Activated CD4-positive, alpha-beta T cell treated with anti-CD3 and anti-CD28 coated beads for 1 hour (primary cell): ENCODE measurements around the gene SDR42E1.
"Not testable (repeated sequence)": the region's sequence is repeated elsewhere in the genome, so short reads cannot be mapped to it uniquely, and the experiment has no call there.

Experiments
- DNase-seq: peaks from one replicate; pipeline ENCODE4 v3.0.0-alpha.2; 2020

SDR42E1 gene

DNA sequence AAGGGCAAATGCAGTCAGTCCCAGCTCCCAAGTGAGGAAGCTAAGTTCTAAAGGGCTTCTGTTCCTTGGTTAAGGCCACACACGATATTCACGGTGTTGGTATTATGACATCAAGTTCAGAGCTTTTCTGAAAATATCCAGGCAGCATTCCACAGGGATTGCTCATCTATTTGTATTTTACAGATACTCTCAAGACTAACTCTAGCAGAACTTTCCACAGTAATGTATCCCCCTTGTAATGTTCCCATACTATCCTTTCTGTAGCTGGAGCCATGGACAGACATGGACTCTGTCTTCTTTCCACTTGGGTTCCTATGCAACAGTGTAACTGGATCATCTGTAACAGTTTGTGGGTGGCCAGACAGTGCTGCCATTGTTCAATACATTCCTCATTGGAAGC lies 13.5 kb downstream of the SDR42E1 start:
- DNase-seq = no peak

DNA sequence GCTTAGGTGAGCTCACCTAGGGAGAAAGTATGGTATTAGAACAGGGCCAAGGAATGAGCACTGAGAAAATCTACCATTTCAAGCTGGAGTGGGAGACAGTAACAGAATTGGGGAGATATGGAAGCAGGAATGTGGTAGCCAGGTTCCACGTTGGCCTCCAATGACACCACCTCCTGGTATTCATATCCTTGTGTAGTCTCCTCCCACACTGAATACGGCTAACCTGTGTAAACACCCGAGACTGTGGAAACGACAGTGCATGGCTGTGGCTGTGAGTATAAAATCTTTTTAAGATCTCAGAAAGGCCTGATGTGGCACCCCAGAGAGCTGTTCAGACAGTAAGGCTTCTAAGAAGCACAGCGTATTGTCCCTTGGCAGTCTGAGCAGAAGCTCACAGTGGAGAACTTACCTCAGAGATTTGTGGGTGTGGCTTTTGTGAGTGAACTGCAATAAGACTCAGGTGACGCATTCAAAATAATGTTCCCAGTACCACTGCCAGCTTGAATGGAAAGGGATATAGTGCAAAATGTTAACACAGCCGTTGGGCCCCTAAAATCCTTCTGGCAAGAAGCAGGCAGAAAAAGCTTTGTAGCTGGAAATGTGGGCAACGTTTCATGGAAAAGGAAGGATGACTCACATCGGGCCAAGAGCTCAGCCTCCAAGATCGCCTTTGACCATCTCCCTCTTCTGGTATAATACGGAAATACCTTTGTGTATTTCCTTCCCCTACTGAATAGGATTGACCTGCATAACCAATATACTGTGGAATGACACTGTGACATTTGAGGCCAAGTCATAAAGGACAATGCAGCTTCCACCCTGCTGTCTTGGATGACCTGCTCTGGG lies 14.4 kb downstream of the SDR42E1 start:
- no peak for DNase-seq

DNA sequence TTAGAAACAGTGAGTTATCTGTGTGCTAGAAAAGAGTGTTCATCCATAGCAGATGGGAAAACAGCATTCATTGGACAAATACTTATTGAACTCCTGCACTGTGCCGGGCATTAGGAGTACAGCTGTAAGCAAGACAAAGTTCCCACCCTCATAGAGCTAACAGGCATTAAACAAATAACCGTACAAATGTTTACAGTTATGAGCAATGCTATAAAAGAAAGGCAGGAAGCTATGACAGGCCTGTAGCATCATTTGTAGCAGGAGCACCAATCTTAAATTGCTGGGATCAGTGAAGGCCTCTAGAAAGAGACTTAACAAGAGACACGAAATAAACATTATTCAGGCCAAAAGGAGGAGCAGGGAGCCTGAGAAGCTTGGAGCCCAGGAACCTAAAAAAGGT lies 15.6 kb downstream of the SDR42E1 start:
- DNase-seq = no peak

DNA sequence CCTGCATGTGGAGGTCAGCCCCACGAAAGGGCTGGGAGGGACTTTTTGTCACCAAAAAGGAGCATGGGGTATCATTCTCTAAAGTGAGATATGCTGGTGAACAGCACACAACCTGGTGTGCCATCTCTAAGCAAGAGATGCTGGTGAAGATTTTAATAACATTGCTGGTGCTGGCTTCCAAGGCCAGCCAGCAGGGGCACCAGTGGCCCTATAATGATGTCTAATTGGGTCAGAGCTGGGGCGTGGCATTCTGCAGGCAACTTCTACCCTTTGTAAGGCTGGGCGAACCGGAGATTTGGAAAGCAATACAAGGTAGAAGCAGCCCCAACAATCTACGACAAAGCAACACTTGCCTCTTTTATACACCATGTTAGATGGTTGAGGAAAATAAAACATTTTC lies 16.8 kb downstream of the SDR42E1 start:
- DNase-seq = no peak

DNA sequence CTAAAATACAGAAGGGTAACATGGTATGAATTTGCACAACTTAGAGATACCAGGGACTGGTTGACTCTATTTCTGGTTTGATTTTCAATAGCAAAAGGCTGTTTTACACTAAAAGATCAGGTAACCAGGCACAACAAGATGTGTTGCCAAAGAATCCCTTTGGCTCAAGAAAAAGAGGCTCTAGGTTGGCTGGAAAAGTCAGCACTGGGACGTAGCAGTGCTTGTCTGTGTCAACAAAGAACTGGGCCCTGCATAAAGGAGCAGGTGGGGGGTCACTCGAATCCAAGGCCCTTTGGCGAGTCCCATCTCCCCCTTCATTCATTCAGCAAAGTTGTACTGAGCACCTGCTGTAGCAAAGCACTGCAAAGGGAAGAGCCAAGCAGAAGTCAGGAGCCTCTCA lies 18.4 kb downstream of the SDR42E1 start:
- DNase-seq = no peak

DNA sequence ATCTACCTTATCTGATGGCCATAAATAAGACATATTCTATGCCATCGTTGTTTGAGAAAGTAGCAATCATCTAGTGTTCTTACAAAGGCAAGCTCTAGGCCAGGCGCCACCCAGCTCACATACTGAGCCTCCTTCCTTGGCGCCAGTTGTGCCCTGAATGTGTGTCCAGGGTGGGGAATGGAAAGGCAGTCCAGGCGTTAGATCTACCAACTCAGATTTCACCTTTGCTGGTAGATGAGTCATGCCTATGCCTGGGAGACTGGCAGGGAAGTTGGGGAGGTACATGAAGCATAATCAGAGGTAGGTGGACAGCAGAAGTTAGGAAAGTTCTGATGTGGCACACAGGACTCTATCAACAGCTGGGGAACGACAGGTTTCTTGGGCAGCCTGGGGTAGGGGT lies 23.6 kb downstream of the SDR42E1 start:
- DNase-seq = no peak

DNA sequence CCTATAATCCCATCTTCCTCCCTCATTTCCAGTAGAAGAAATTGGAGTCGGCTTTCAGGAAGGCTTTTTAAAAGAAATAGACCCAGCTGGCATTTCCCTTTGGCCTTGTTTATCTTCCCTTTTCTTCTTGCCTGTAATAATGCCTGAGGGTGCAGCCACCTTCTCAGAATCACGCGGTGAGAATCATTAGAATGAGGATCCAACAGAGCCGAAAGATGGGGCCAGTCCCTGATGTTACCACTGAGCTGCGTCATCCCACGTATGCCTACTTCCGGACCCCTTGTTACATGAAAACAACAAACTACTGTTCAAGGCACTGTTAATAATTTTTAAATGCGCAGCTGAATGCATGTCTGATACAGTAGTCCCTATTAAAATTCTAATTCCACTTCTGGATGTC lies 24.1 kb downstream of the SDR42E1 start:
- no peak for DNase-seq

DNA sequence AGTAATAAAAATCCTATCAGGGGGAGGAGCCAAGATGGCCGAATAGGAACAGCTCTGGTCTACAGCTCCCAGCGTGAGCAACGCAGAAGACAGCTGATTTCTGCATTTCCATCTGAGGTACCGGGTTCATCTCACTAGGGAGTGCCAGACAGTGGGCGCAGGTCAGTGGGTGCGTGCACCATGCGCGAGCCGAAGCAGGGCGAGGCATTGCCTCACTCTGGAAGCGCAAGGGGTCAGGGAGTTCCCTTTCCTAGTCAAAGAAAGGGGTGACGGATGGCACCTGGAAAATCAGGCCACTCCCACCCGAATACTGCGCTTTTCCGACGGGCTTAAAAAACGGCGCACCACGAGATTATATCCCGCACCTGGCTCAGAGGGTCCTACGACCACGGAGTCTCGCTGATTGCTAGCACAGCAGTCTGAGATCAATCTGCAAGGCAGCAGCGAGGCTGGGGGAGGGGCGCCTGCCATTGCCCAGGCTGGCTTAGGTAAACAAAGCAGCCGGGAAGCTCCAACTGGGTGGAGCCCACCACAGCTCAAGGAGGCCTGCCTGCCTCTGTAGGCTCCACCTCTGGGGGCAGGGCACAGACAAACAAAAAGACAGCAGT lies 33.8 kb downstream of the SDR42E1 start:
- DNase-seq = not testable (repeated sequence)

DNA sequence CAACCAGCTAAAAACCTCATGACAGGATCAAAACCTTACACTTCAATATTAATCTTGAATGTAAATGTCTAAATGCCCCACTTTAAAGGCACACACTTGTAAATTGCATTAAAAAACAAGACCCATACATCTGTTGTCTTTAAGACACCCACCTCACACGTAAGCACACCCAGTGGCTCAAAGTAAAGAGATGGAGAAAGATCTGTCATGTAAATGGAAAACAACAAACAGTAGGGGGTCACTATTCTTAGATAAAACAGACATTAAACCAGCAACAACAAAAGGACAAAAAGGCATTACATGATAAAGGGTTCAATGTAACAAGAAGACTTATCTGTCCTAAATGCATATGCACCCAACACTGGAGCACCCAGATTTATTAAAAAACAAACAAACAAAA lies 35.6 kb downstream of the SDR42E1 start:
- no peak for DNase-seq

DNA sequence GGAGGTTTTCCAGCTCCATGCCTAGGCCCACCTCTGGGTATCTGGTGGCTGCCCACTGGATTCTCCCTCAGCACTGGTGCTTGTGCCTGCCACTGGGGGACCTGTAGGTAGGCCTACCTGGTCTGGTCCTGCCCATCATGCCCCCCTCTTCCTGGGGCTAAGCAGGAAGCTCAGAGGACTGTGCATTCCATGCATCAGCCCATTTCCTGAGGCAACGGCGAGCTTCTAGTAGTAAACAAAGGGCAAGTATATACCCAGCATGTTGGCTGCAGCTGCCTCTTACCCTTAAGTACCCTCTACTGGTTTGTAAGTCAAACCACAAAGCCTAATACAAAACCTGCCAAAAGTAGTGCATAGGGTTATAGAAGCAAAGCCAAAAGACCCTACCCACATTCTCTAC lies 37.5 kb downstream of the SDR42E1 start:
- no peak for DNase-seq

DNA sequence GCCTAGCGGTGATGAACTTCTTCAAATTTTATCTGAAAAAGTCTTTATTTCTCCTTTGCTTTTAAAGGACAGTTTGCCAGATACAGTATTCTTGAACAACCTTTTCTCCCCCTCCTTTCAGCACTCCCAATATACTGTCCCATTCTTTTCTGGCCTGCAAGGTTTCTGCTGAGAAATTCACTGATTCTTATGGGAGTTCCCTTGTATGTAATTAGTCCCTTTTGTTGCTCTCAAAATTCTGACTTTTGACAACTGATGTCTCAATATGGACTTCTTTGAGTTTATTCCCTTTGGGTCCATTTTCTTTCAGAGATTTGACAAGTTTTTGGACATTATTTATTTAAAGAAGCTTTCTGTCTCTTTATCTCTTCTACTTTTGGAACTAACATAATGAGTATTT lies 39.4 kb downstream of the SDR42E1 start:
- no peak for DNase-seq

DNA sequence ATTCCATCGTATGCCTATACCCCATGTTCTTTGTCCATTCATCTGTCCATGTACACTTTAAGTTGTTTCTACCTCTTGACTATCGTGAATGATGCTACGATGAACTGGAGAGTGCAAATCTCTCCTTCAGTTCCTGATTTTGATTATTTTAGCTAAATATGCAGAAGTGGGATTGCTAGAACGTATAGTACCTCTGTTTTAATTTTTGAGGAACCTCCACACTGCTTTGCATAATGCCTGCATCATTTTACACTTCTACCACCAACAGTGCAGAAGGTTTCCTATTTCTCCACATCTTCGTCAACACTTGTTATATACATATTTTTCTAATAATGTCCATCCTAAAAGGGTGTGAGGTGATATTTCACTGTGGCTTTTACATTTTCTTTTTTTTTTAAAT lies 43.9 kb downstream of the SDR42E1 start:
- DNase-seq = no peak

DNA sequence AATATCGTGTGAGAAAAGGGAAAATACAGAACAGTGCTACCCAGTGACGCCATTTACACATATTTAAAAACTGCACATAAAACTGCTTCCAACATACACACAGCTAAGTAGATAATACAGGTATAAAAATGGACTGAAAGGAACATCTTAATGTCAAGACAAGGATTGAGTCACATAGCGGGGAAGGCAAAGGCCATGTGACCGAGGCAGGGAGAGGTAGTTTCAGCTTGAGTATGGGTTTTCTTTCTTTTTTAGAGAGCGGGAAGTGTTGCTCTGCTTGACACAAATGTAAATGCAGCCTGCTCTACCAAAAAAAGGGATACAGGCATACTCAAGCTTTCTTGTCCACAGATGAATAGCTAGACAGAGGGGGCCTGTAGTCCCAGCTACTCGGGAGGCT lies 46.5 kb downstream of the SDR42E1 start:
- no peak for DNase-seq

DNA sequence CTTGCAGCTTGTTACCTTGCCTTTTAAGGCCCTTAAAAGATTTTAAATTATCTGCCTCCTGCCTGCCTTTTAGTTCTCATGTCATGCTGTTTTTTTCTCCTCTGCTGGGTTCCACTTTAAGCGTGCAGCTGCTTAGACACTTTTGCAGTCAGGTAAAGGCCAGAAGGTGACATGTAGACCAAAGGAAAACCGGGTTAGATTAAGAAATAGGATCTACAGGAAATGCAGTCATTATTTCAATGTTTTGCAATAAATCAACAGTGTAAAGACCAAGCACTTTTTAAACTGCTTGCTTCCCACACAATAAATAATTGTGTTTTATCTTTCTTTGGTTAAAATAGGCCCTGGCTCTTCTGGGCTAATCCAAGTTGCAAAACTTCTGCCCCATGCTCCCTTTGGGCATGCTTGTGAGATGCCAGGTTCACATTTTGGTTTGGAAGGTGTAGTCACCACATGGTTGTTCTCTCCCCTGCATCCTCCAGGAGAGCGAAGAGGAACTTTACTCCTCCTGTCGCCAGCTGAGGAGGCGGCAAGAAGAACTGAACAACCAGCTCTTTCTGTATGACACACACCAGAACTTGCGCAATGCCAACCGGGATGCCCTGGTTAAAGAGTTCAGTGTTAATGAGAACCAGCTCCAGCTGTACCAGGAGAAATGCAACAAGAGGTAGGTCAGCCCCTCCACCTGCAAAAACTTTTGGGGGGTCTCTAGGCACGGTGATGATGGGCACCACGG lies 54.9 kb downstream of the SDR42E1 start:
- DNase-seq = no peak

DNA sequence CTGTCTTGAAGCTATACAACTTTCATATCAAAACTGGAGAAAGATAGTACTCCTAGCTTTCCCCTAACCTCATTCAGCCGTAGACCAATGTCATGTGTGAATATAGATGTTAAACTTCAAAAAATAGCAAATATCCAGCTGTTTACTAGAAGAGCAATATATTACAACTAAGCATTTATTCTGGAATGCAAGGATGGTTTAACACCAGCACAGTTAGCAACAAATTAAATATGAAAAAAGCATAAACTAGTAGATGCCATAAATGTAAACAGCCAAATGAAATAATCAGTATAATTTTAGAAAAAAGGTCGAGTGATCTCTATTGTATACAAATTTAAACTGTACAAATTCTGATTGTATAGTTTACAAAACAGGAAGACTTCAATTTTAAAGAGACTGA lies 59.7 kb downstream of the SDR42E1 start:
- DNase-seq = no peak

DNA sequence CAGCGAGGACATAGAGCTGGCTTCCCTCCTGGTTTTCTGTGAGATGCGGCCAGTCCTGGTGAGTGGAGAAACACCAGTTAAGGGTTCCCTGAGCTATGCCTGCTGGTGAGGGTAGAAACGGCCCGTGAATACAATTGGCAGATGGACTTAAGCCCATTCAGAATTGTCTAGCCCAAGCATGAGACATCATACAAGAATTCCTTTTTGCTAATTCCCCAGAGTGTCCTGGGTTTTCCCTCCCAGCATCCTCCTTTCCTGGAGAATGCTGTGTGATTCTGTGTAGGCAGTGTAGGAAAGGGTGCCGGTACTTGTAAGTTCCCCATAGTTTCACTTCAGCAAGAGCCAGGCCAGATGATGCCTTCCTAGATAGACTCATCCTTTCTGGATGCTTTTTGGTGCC lies 65.1 kb downstream of the SDR42E1 start:
- no peak for DNase-seq

DNA sequence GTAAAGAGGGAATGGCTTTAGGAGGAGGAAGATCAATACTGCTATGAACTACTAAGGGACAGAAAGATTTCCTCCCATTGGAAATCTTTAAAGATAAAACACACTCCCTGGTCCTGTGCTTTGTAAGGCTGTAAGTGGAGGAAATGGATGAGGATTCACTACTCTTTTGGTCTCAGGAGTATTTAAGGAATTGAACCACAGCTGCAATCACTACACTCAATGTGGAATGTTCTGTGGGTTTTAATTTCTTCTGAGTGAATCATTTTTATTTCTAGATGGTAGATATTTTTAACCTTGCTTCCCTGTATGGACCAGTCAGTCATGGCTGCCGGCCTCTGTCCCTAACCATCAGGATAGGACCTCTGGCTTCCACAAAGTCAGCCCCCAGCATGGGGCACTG lies 65.6 kb downstream of the SDR42E1 start:
- DNase-seq = no peak

DNA sequence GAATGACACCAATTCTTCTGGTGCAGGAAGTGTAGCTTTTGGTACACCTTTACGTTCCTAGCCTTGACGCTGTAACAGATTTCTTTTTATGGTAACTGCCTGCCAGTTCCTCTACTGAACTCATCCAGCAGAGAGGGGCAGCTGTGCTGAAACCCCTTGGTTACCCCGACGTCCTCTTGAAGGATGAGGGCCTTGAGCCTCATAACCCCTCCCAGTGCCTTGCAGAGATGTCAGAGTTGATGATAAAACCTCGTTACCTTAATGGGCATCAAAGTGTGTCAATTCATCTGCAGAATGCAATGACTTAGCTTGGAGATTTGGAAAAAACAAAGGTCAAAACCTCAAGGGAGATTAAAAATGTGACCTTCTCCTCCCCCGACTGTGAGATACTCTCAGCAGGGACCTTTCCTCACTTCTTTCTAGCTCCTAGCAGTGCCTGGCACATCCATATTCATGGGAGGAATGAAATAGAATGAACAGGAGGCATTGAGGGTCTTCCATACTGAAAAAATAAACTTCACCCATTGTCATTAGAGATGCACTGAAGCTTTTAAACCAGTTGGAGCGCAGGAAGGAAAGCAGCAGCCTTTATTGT lies 69.2 kb downstream of the SDR42E1 start:
- DNase-seq = no peak

DNA sequence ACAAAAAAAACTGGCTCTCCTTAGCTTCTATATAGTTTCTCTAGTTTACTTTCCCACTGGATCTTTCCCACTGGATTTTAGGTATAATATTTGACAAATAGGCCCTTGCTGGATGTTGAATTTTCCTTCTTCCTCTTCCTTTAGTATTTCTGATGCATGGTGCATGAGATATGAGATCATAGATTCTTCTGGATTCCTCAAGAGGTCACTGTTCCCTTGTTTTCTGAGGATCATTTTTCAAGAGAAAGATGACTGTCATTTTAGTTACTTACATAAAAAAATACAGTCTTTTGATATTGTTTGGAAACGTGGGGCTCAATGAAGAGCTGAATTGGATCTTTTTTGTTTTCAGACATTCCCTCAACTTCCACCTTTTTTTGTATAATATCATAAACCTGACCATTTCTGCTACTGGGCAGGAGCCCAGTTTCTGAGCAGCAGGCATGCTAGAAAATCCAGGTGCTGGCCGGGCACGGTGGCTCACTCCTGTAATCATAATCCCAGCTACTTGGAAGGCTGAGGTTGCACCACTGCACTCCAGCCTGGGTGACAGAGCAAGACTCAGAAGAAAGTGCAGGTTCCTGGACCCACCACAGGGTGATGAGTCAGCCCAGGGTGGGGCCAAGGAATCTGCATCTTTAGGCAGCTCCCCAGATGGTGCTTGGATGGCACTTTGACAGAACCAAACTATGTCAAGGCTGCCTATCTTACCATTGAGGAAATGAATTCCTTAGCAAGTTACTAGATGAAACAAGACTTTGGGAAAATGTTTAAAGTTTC lies 70.3 kb downstream of the SDR42E1 start:
- DNase-seq = no peak

DNA sequence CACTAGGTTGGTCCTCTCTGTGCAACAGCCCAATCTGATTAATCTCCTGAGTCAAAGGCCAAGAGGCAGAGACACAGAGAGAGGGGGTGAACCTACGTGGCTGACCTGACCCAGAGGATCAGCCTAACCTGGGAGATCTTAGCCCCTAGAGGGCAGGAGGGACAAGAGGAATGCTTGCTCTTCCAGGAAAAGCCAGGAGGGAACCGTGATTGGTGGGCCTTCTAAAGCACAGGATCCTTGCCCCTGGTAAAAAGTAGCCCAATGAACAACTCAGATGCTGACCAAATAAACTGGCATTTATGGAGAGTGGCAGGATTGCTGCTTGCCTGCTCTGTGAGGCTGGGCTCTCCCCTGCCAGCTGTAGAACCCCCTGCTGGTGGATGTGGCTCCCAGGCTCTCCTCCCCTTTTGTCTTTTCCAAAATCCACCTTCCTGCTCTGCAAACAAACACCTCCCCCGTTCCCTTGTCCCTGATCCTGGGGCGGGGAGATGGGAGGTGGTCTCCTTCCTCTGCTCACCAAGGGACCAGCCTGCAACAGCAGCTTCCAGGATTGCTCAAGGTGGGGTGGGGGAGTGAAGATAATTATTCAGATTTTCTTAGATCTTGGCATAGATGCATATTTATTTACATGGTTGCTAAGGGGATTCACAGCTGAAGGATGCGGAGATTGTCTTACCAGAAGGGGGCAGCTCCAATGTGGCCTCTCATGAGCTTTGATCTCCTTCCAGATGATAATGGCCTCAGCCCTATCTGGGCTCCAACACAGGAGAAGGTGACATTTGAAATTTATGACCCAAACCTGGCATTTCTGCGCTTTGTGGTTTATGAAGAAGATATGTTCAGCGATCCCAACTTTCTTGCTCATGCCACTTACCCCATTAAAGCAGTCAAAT lies 71.9 kb downstream of the SDR42E1 start:
- DNase-seq = no peak
